Esophagus muscularis mucosa (tissue), 4 donors: ENCODE results near the gene BCL11B. TPM values are rescaled to one million over a fixed set of nuclear protein-coding genes. Genes with fewer than 3 reads are reported as not detected.

Experiments used
- total RNA-seq, 4 donors: library from RNA; depleted of rRNA; stranded (reverse); fragments of >200 nt; gene quantifications; one replicate each; pipeline versions ENCODE4 v1.1.0 to v1.2.1, GENCODE V29; 2016

Gene BCL11B
- total RNA-seq, 4 donors from 2014 or later, result 0.34 to 0.65 (median 0.46) TPM

Other genes with a start within 250 kb of the BCL11B start
- 100 to 1,000 TPM; 135 to 170 (median 148) TPM for gene SETD3, start 208.7 kb upstream of the BCL11B start, total RNA-seq
- gene CCNK, start 209.2 kb upstream of the BCL11B start, total RNA-seq, result 10 to 100 TPM; 10.4 to 21.2 (median 16.5) TPM